GM23338 (cell line): ENCODE results near the gene WSCD2. TPM values are rescaled to one million over a fixed set of nuclear protein-coding genes. Genes with fewer than 3 reads are reported as not detected.

Experiments used
- ATAC-seq: fragments of 200-7000 bp; cut with Tn5 transposase; 3 replicates; pipeline ENCODE4 v1.9.1; 2020
- DNase-seq: peaks from one replicate; pipeline ENCODE4 v3.0.0-alpha.2; 2015; ENCODE audit warnings: low spot score
- H2AFZ ChIP-seq: fragments of 200-600 bp; sonication (generic); 2 replicates; pipeline ENCODE4 v1.8.0; 2016; ENCODE audit warnings: antibody characterized with exemption, mild to moderate bottlenecking, moderate library complexity
- H3F3A ChIP-seq: fragments of 200-600 bp; sonication (generic); replicated peaks from 2 replicates; pipeline ENCODE4 v1.8.0; 2017; ENCODE audit warnings: antibody characterized with exemption, mixed run types, low read depth
- H3K27ac ChIP-seq: fragments of 200-600 bp; sonication (generic); 2 replicates; pipeline ENCODE4 v1.6.1; 2016; ENCODE audit warnings: low read depth
- H3K27me3 ChIP-seq: fragments of 200-600 bp; sonication (generic); 2 replicates; pipeline ENCODE4 v1.8.0; 2016; ENCODE audit warnings: mild to moderate bottlenecking, mixed run types, moderate library complexity; ENCODE audit not compliant: insufficient read depth
- H3K36me3 ChIP-seq: fragments of 200-600 bp; sonication (generic); 2 replicates; pipeline ENCODE4 v1.8.0; 2016; ENCODE audit warnings: mild to moderate bottlenecking; ENCODE audit not compliant: insufficient read depth
- H3K4me1 ChIP-seq: fragments of 200-600 bp; sonication (generic); 2 replicates; pipeline ENCODE4 v1.8.0; 2016; ENCODE audit warnings: mild to moderate bottlenecking, moderate library complexity; ENCODE audit not compliant: insufficient read depth
- H3K4me2 ChIP-seq: fragments of 200-600 bp; sonication (generic); 2 replicates; pipeline ENCODE4 v1.7.1; 2017; ENCODE audit warnings: mixed run types
- H3K4me3 ChIP-seq: fragments of 200-600 bp; sonication (generic); 2 replicates; pipeline ENCODE4 v1.6.1; 2016; ENCODE audit warnings: mixed run types
- H3K79me2 ChIP-seq: fragments of 200-600 bp; sonication (generic); replicated peaks from 2 replicates; pipeline ENCODE4 v1.8.0; 2017; ENCODE audit warnings: mild to moderate bottlenecking; ENCODE audit not compliant: insufficient read depth
- H3K9me2 ChIP-seq: fragments of 200-600 bp; sonication (generic); 2 replicates; pipeline ENCODE4 v1.8.0; 2017; ENCODE audit not compliant: insufficient read depth
- H4K20me1 ChIP-seq: fragments of 200-600 bp; sonication (generic); replicated peaks from 2 replicates; pipeline ENCODE4 v1.8.0; 2017; ENCODE audit warnings: mild to moderate bottlenecking; ENCODE audit not compliant: insufficient read depth
- H3K27ac Mint-ChIP-seq: 2 replicates; pipeline ENCODE4 v1.8.0; 2020; ENCODE audit warnings: inconsistent platforms, mild to moderate bottlenecking, moderate library complexity, mixed read lengths
- H3K27me3 Mint-ChIP-seq: 3 replicates; pipeline ENCODE4 v1.8.0; 2022; ENCODE audit warnings: low read depth, mild to moderate bottlenecking, moderate library complexity, mixed read lengths, inconsistent platforms; ENCODE audit not compliant: insufficient read depth, poor library complexity
- H3K36me3 Mint-ChIP-seq: 3 replicates; pipeline ENCODE4 v1.8.0; 2021; ENCODE audit warnings: low read depth, mild to moderate bottlenecking, inconsistent platforms, moderate library complexity, mixed read lengths
- H3K4me1 Mint-ChIP-seq: 3 replicates; pipeline ENCODE4 v1.8.0; 2020; ENCODE audit warnings: mild to moderate bottlenecking, inconsistent platforms, mixed read lengths
- H3K4me3 Mint-ChIP-seq: 3 replicates; pipeline ENCODE4 v1.8.0; 2021; ENCODE audit warnings: moderate library complexity, mild to moderate bottlenecking, inconsistent platforms, mixed read lengths
- H3K9me3 Mint-ChIP-seq: 3 replicates; pipeline ENCODE4 v1.8.0; 2020; ENCODE audit warnings: moderate library complexity, mild to moderate bottlenecking, inconsistent platforms, mixed read lengths
- CTCF ChIP-seq, 2 experiments: fragments of 200-600 bp in 1 of 2; sonication (generic) in 1 of 2; conservative IDR thresholded peaks; 2 replicates each; pipeline versions ENCODE4 v1.5.1 to v1.6.1; 2016 to 2017; ENCODE audit warnings: antibody characterized with exemption in 2 of 2, low read depth in 2 of 2, mild to moderate bottlenecking in 2 of 2, moderate library complexity in 1 of 2
- ETS1 ChIP-seq: IDR thresholded peaks from 2 replicates; pipeline ENCODE4 v1.6.1; 2016; ENCODE audit warnings: antibody characterized with exemption
- EZH2phosphoT487 ChIP-seq: fragments of 200-600 bp; sonication (generic); IDR thresholded peaks from one replicate; pipeline ENCODE4 v1.8.1; 2018; ENCODE audit warnings: antibody characterized with exemption; ENCODE audit not compliant: unreplicated experiment
- NANOG ChIP-seq: IDR thresholded peaks from 2 replicates; pipeline ENCODE4 v1.6.1; 2016; ENCODE audit warnings: antibody characterized with exemption, borderline replicate concordance
- REST ChIP-seq: IDR thresholded peaks from one replicate; pipeline ENCODE4 v1.6.1; 2018; ENCODE audit warnings: antibody characterized with exemption; ENCODE audit not compliant: unreplicated experiment
- ZNF114 ChIP-seq: fragments of 250-450 bp; sonication (Bioruptor Pico); IDR thresholded peaks from 2 replicates; pipeline ENCODE4 v1.5.0; 2020; ENCODE audit warnings: mild to moderate bottlenecking, moderate library complexity
- ZNF331 ChIP-seq: fragments of 250-450 bp; sonication (Bioruptor Pico); IDR thresholded peaks from 2 replicates; pipeline ENCODE4 v1.5.0; 2020; ENCODE audit warnings: low read depth, mild to moderate bottlenecking, moderate library complexity
- polyA plus RNA-seq: library from polyadenylated mRNA; unstranded; fragments of >200 nt; fragmentation: Nextera tagmentation; extraction: Ambion mirVana; gene quantifications from 2 replicates; pipeline ENCODE4 v1.2.1, GENCODE V29; 2016
- total RNA-seq: library from RNA; depleted of rRNA; stranded (reverse); fragments of >200 nt; shearing (Covaris generic); gene quantifications from 2 replicates; pipeline ENCODE4 v1.2.3, GENCODE V29; 2014

WSCD2 gene
- total and polyA plus RNA-seq, 2 experiments from 2014 or later: 0.66 to 3.1 TPM

- peaks cover 4% of the 10 kb centered on the region; the same call in 1 of the 2 replicates for H4K20me1 ChIP-seq
- Mint-ChIP-seq H3K9me3 (no peaks in the 10 kb centered on the region), H3K4me1 (peaks cover 5% of the 10 kb centered on the region; the same call in 1 of the 3 replicates), H3K36me3 (no peaks in the 10 kb centered on the region), H3K27ac (no peak overlapping the region), H3K4me3 (no peak overlapping the region), H3K27me3 (no peaks in the 10 kb centered on the region)
- ATAC-seq (peak; percentile 59), DNase-seq (peak; percentile 74)
- H3F3A ChIP-seq: no peaks in the 10 kb centered on the region
- H3K9me2 ChIP-seq: no peaks in the 10 kb centered on the region
- no peaks in the 10 kb centered on the region for H3K4me1 ChIP-seq
- H3K27ac ChIP-seq: no peak overlapping the region
- H3K4me2 ChIP-seq: no peak overlapping the region
- no peaks in the 10 kb centered on the region for H3K36me3 ChIP-seq
- no peaks in the 10 kb centered on the region for H3K79me2 ChIP-seq
- H3K4me3 ChIP-seq: no peak overlapping the region
- TF ChIP-seq NANOG (no peak), CTCF (conservative IDR thresholded peaks at IDR 0.05; ENCODE audit: low read depth in 2 of 2) (peak; percentile 80 to 86)
- no peaks in the 10 kb centered on the region for H3K27me3 ChIP-seq
- no peak overlapping the region for H2AFZ ChIP-seq
Observed at GRCh38 chr12:108193917-108194316, 64.8 kb downstream of the WSCD2 start.

GRCh38 chr12:108194585-108194984 is 65.5 kb downstream of the WSCD2 start:
- no peaks in the 10 kb centered on the region for H3K27me3 Mint-ChIP-seq
- Histone ChIP-seq H3K27ac (no peak overlapping the region), H4K20me1 (peaks cover 4% of the 10 kb centered on the region; the same call in 1 of the 2 replicates), H3K36me3 (no peaks in the 10 kb centered on the region), H3K4me3 (no peak overlapping the region), H3K79me2 (no peaks in the 10 kb centered on the region), H3F3A (no peaks in the 10 kb centered on the region), H3K4me1 (no peaks in the 10 kb centered on the region), H3K27me3 (no peaks in the 10 kb centered on the region), H3K4me2 (no peak overlapping the region), H3K9me2 (no peaks in the 10 kb centered on the region), H2AFZ (no peak overlapping the region)
- H3K9me3 Mint-ChIP-seq: no peaks in the 10 kb centered on the region
- TF ChIP-seq NANOG (no peak), CTCF (conservative IDR thresholded peaks at IDR 0.05; ENCODE audit: low read depth in 2 of 2) (no peak), ZNF114 (CRISPR knock-in tag) (no peak), ETS1 (no peak), REST (peak; percentile 75), ZNF331 (no peak), EZH2phosphoT487 (no peak)
- H3K4me3 Mint-ChIP-seq: no peak overlapping the region
- H3K36me3 Mint-ChIP-seq: no peaks in the 10 kb centered on the region
- DNase-seq (peak; percentile 37), ATAC-seq (peak; percentile 68)
- H3K27ac Mint-ChIP-seq: no peak overlapping the region
- H3K4me1 Mint-ChIP-seq: peaks cover 5% of the 10 kb centered on the region; the same call in 1 of the 3 replicates
